Activated CD4-positive, alpha-beta T cell treated with anti-CD3 and anti-CD28 coated beads for 1 hour (primary cell): ENCODE measurements around the gene RNASET2.
"Not testable (repeated sequence)": the region's sequence is repeated elsewhere in the genome, so short reads cannot be mapped to it uniquely, and the experiment has no call there.

Experiments used
- DNase-seq: peaks from one replicate; pipeline ENCODE4 v3.0.0-alpha.2; 2020

The RNASET2 gene

DNA sequence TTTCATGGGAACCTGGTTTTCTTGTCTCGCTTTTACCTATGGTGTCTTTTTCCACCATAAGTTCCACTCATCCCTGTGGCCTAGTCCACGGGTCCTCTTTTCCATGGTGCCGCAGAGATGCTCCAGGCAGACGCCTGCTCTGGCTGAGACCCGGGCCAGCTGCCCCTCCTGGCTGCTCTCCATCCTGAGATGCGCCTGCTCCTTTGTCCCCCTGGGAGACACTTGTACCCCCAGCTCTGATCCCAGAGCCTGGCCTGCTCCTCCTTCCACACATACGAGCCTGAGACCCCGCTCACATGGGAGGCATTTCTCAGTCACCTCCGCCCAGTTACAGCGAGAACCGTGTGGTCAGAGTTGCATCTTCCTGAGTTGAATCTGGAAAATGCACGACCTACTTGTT is 29.6 kb downstream of the RNASET2 start:
- DNase-seq = no peak

DNA sequence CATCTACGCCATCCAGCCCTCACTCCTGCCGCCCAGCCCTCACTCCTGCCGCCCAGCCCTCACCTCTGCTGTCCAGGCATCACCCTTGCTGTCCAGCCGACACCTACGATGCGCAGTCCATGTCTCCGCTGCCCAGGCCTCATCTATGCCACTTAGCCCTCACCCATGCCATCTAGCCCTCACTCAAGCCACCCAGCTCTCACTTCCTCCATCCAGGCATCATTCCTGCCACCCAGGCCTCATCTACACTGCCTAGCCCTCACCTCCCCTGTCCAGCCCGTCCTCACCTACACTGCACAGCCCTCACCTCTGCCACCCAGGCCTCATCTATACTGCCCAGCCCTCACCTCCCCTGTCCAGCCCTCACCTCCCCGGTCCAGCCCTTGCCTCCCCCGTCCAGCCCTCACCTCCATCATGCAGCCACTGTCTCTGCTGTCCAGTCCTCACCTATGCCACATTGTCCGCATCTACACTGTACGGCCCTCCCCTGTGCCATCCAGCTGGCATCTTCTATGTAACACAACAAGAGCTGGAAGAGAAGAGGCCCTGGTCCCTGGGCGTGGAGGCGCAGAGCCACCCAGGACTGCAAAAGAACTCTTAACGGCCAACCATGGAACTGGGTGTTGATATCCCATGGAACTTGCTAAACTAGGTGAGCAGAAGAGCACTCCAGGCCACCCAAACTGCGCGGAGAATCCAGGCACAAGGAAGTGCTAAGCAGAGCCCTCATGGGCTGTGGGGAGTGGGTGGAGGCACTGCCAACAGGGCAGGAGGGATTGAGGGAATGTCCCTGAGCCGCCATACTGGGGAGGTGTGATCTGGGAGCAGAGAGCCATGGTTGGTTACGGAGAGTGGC is 31.0 kb downstream of the RNASET2 start:
- no peak for DNase-seq

GRCh38 chr6:166924531-166924930 is 31.8 kb downstream of the RNASET2 start:
- no peak for DNase-seq

GRCh38 chr6:166922937-166923336 is 33.4 kb downstream of the RNASET2 start:
- DNase-seq = no peak

GRCh38 chr6:166921570-166921969 is 34.8 kb downstream of the RNASET2 start:
- no peak for DNase-seq

GRCh38 chr6:166916824-166917223 is 39.5 kb downstream of the RNASET2 start:
- no peak for DNase-seq

- not testable (repeated sequence) for DNase-seq
Observed at GRCh38 chr6:166915484-166915883, 40.9 kb downstream of the RNASET2 start.

DNA sequence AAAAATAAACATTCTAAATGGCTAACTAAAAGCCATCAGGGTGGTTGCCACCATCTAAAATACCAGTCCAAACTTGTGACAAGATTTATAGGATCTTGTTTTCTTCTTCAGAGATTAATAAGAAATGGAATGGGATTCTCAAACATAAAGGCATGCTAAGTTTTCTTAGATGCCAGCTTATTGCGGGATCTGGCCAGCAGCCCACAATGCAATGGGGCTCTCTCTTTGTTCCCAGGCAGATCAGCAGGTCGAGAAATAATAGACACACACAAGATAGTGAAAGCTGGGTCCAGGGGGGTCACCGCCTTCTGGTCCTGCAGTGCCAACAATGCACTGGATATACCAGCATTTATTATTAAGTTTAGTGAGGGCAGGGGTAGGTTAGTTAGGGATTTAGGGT is 41.4 kb downstream of the RNASET2 start:
- DNase-seq = not testable (repeated sequence)

DNA sequence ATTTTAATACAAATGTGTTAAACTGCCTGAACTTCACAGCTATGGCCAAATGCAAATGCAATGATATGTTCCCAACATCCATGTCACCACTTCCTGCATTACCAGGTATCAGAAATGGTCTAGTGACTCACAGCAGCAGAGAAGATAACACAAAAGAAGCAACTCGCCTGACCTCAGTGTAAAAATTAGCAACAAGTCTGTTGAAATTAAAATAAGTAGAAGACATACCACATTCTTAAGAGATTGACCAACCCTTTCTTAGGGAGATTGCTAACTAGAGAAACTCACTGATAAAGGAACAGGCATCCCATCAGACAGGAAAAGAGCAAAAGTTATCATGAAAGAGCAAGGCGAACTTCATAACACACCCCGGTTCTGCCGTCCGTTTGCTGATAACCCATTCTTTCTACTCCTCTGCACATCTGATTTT is 45.1 kb downstream of the RNASET2 start:
- no peak for DNase-seq

GRCh38 chr6:166910601-166911000 is 45.7 kb downstream of the RNASET2 start:
- DNase-seq = no peak

DNA sequence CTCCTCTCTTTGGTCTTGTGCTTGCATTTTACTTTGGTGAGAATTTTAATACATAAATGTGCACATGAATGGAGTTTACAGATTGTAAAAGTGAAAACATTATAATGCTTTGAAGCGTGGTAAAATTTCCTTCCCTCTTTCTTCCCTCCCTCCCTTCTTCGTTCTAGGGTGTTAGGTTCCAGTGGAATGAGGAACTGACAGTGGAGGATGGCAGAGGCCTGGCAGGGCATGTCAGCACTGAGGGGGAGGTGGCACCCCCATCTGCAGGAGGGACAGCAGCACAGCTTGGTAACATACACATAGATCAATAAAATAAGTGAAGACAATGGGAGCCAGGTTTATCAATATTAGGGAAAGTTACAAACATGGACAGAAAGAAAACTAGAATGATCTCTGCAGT is 47.5 kb downstream of the RNASET2 start:
- DNase-seq = no peak

GRCh38 chr6:166907871-166908806 is 48.2 kb downstream of the RNASET2 start:
- DNase-seq = no peak

DNA sequence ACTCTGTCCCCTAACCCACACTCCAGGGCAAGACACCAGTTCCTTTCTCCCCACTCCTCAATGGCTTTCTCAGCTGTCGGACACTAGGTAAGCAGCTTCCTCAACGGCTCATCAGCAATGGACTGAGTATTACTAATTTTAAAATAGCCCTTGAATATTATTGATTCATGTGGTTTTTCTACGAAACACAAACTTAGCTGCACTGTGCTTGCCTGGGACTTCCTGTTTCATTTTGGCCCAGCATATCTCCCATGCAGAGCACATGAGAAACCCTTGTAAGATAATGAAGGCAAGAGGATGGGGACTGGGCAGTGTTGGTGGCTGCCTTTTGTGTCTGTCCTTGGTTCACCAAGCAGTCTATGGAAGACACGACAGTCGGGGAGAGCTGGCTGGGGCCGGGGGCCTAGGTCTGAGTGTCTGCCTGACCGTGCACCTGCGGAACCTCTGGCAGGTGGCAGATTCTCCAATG is 48.9 kb downstream of the RNASET2 start:
- no peak for DNase-seq

- no peak for DNase-seq
Observed at GRCh38 chr6:166906376-166907044, 49.8 kb downstream of the RNASET2 start.

DNA sequence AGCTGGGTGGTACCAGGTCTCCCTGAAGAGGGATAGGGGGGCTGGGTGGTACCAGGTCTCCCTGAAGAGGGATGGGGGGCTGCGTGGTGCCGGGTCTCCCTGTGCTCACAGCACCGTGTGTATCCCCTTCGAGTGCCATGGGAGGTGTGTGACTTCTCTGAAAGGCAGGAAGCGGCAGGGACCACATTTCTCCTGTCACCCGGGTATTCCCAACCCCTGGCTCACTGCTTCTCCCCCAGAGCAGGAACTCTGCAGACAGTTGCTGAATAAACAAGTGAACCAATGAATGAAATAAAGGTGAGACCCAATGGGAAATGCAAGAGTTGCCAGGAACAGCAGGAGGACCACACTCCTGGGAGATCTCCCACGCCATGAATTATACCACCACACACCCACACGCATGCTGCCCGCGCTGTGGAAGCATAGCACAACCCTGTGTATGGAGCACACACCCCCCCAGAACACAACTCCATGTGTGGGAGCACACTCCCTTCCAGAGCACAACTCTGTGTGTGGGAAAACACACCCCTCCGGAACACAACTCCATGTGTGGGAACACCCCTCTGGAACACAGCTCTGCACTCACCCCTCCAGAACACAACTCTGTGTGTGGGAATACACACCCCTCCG is 50.7 kb downstream of the RNASET2 start:
- DNase-seq = no peak

DNA sequence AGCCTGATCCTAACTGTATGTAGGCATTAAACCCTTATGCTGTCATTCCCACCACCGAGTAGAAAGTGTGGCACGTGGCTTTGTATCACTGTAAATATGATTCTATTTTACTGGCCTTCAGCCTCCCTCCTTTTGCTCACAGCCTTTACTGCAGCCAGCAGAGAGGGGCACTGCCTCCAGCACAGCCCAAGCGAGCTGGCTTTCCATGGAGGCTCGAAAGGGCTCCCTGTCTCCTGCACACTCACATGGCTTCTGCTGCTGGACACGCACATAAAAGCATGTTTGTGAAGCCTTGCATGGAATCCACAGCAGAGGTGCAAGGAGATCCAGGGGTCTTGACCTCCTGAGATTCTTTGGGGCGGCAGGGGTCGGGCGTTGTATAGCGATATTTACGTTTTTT is 51.3 kb downstream of the RNASET2 start:
- no peak for DNase-seq

DNA sequence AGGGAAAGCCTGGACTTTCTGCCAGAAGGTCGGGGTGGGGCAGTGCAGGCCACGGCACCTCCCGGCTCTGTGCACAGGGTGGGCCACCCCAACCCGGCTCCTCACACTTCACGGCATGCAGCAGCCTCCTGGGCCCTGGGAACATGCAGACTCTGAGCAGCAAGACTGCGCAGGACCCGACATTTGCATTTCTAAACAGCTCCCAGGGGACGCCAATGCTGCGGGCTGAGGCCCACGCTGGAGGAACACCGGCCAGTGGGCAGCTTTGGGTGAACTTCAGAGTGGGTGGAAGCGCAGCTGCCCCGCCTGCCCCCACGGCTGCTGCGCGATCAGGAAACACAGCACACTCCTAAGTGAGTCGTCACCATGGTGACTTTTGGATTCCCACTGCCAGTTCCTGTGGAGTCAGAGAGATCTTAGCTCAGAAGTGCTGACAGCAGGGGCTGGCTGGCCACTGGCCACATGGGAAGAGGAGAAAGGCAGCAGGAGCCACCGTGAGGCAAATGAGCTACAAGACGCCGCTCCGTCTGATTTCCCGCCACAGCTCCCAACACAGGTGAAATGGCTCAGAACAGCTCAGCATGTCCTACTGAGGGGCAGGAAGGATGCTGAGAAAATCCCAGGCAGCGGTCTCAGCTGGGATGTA is 52.1 kb downstream of the RNASET2 start:
- no peak for DNase-seq

GRCh38 chr6:166903500-166903899 is 52.9 kb downstream of the RNASET2 start:
- no peak for DNase-seq

- no peak for DNase-seq
Observed at GRCh38 chr6:166903027-166903426, 53.3 kb downstream of the RNASET2 start.

DNA sequence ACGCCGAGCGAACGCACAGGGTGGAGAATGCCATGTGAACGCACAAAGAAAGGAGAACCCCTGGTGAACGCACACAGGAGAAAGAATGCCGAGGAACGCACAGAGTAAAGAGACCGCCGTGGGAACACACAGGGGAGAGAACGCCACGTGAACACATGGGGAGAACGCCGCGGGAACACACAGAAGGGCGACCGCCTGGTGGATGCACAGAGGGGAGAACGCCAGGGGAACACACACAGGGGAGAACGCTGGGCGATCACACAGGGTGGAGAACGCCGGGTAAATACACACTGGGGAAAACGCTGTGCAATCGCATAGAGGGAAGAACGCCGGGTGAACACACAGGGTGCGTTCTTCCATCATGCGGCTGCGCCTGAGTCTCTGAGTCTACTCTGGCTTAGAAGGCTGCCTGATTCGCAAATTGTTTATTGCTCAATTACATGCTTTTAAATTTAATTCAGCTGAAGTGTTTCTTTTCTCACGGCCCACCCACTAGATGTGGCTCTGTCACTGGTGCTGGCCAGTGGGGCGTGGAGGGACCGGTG is 54.1 kb downstream of the RNASET2 start:
- no peak for DNase-seq

DNA sequence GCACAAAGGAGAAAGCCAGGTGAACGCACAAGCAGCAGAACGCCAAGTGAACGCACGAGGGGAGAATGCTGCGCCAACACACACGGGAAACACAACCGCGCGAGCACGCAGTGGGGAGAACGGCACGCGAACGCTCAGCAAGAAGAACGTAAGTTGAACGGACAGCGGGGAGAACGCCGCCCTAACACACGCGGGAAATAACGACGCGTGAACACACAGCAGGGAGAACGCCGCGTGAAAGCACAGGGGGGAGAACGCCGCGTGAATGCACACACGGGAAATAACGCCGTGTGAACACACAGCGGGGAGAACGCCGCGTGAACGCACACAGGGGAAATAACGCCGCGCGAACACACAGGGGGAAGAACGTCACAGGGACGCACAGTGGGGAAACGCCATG is 54.7 kb downstream of the RNASET2 start:
- DNase-seq = no peak
